Fibroblast of skin of right quadriceps (primary cell): ENCODE data around the gene TRABD2A.

Source experiments
- DNase-seq: peaks from one replicate; pipeline ENCODE4 v3.0.0-alpha.2; 2013

Gene TRABD2A

DNA sequence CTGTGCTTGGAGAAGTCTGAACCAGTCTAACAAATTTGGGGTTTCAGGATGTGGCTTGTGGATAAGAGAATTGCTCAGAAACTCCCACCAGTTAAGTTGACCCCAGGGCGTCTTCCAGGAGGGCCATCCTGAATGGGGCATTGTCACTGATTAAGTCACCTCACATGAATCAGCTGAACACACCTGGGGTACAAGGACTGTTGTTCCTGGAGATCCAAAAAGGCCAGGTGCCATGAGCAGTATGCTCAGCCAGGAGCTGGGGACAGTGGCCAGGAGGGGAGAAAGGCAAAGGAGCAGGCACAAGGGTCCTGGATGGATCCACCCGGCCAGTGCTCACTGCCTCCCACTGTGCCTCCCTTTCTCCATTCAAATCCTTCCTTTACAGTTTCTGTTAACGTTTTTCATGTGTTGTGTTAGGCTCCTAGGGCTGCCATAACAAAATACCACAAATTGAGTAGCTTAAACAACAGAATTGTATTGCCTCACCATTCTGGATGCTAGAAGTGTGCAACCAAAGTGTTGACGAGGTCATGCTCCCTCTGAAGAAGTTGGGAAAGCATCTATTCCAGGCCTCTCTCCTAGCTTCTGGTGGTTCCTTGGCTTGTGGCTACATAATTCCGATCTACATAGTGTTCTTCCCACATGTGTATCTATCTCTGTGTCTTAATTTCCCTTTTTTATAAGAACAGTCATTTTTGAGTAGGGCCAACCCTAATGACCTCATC lies 33.4 kb downstream of the TRABD2A start:
- DNase-seq, result peak; percentile 31

DNA sequence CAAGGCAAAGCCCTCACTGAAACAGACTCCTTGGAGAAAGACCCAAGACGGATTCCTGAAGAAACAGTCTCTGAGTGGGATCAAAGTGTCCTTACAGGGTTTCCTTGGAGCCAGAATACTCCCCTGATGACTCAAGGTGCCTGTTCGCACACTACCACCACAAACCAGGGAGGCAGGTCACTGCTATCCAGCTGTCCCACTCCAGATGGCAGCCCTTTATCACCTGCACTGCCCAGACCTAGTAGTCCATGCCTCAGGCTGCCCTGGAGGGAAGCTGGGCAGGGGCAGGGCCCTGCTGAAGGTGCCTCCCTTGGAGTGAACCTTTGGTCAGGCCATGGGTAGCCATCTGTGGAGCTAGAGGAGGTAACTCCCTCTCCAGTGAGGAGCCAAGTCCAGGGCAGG lies 34.1 kb downstream of the TRABD2A start:
- DNase-seq, result peak; percentile 32

DNA sequence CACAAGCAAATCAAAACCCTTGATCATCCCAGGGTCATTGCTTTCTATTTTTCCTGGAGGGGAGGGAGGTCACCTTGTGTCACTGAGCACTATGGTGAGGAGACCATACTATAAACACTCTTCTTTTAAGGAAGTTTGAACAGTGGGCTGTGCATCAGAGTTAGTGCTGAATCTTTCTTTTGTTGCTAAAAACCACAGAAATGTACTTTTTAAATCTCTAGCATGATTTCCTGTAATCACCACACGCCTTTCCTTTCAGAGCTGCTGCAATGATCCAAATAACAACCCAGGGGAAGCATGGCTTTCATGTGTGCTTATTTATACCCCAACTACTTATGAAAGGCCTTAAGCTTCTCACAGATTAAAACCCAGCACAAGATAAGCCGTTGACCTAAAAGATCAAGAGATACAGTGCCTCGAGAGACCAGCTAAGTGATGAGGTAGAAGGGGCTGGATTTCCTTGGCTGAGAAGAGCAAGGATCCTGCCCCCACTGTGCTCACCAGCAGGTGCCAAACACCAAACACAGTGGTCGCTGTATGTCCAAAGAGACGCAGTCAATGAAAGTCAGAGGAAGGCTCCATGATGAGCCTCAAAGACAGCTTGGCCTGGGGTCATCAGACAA lies 34.7 kb downstream of the TRABD2A start:
- DNase-seq, result peak; percentile 47

DNA sequence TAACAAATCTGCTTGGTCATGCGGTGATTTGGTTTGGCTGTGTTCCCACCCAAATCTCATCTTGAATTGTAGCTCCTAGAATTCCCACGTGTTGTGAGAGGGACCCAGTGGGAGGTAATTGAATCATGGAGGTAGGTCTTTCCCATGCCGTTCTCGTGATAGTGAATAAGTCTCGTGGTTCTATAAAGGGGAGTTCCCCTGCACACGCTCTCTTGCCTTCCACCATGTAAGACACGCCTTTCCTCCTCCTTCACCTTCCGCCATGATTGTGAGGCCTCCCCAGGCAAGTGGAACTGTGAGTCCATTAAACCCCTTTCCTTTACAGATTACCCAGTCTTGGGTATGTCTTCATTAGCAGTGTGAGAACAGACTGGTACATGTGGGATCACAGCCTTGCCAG lies 36.7 kb downstream of the TRABD2A start:
- DNase-seq, result no peak

DNA sequence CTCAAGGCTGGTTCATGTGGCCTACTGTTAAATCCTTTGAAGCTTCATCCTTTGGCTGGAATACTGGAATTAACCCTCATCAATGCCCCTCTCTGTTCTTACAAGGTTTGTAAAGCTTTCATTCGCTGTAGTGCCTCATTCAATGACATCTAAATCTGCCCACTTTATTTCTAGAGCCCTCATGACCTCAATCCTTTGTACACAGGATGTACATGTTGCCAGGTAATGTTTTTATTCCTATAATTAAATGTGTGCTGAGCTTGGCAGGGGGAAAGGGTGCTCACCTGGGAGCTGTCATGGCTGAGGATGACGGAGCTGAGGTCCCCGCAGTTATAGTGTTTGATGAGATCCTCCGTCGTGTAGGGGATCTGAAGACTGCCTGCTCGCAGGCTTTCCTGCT lies 39.3 kb downstream of the TRABD2A start:
- no peak for DNase-seq

DNA sequence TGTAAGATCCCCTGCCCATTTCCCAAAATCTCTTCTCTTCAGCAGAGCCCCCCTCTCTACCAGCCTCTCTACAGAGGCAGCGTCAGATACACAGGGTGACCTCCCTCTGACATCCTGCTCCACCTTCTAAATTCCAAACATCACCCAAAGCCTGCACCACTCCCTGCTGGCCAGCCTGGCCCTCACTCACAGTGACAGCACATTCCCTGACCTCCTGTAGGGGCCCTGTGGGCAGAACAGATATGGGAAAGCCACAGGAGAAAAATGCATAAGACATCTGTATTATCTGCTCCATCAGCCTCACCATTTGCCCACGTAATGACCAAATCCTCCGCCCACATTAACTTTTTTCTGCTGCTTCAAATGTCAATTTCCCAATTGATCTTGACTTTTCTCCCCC lies 40.6 kb downstream of the TRABD2A start:
- no peak for DNase-seq

DNA sequence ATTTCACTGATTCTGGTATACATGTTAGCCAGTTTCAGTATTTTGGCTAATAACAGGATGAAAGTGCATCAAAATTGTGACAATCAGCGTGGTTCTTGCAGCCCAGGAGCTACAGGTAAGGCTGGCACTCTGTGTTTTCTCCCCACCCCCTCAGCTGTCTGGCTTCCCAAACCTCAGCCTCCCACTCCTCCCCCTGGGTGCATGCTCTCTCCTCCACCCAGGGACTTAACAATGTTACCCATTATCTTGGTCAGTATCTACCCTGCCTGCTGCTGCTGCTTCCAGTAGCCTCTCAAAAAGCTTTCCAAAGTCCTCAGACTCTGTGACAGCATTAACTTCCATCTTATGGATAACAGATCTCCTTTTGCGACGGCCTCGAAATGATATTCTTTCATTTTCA lies 41.0 kb downstream of the TRABD2A start:
- DNase-seq, result no peak

DNA sequence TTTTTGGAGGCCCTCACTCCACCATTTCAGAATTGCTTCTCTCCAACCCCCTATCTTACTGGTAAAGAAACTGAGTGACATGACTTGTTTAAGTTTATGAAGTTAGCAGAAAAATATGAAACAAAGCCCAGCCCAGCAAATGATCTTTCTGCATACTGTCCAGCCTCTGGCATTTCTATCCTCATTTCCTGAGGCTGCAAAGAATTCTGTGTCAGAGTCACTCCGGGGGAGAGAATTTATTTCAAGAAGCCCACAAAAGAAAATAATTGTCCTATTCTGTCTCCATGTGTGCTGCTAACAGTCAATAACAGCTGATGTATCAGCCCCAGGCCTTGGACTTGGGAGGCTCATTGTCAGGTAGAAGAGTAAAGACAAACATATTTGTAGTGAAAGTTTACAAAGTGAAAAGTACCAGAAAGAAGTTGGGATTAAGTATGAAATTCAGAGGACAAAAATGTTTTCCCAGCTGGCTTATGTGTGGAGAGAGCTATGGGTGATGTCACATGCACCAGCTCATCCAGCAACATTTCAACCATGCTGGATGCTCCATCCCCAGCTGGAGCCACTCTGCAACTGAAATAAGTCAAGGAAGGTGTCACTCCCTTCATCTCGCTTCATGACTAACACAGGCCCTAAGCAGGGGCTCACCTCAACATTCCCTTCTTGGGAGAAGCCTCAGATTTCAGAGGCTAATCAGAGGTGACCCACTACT lies 42.3 kb downstream of the TRABD2A start:
- peak; percentile 13 for DNase-seq

DNA sequence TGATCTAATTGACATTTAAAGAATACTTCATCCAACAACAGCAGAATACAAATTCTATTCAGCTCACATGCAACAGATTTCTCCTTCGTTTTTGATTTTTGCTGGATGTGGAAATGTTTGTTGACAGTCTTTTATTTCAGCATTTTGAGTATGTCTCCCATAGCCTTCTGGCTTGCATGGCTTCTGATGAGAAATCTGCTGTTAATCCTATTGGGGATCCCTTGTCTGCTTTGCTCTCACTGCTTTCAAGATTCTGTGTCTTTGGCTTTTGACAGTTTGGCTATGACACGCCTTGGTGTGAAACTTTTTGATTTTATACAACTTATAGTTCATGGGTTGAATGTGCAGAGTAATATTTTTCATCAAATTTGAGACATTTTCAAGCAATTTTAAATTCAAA lies 44.7 kb downstream of the TRABD2A start:
- DNase-seq, result no peak

DNA sequence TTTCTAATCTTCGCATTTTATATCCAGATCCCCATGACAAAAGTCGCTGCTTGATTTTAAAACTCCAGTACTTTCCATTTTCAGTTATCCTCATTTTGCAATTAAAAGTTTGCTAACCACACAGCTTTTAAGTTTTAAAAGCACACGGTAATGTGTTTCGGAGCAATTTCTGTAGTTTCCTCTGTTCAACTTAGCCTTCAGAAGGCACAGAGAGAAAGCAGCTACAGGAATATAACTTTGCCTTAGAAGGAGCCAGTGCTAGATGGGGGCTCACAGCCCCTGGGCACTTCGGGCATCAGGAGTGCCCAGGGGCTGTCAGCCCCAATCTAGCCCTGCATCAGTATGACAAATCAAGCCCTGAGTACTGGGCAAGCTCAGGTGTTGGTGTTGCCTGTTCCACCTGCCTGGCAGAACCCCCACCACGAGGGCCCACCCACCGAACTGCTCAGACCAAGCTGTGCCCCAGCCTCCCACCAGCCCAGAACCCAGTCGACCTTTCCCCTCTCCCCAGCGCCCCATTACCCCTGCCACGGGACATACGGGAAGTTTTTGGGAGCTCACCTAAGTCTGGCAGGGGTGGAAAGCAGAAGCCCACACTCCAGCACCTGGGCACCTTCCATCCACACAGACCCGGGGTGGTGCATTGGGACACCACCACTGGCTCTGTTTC lies 47.3 kb downstream of the TRABD2A start:
- DNase-seq, result no peak

DNA sequence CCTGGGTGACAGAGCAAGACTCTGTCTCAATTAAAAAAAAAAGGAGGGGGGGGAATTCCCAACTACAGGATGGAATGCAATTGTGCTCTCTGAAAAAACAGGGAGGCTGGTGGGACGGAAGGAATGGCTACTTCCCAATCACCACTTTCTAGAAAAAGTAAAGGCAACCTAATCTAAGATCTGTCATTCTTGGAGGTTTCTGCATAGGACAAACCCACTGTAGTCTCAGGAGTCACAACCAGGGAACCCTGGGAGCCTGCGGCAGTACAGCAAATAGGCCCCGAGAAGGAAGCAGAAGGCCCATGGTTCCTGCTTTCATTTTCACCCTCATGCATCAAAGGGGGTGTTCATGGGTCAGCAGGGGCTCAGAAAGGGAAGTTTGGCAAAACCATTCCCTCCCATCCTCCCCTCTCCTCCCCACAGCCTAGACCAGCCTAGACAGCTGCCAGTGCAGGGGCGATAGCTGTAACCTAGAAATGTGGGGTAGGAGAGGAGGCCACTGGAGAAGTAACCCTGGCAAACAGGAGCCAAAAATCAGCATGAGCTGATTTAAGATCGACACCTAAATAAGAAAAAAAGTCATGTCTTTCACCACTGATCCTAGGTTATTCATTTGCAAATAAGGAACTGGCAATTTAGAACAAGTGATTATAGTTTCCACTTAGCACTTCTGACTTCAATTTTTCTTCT lies 48.0 kb downstream of the TRABD2A start:
- DNase-seq, result no peak

DNA sequence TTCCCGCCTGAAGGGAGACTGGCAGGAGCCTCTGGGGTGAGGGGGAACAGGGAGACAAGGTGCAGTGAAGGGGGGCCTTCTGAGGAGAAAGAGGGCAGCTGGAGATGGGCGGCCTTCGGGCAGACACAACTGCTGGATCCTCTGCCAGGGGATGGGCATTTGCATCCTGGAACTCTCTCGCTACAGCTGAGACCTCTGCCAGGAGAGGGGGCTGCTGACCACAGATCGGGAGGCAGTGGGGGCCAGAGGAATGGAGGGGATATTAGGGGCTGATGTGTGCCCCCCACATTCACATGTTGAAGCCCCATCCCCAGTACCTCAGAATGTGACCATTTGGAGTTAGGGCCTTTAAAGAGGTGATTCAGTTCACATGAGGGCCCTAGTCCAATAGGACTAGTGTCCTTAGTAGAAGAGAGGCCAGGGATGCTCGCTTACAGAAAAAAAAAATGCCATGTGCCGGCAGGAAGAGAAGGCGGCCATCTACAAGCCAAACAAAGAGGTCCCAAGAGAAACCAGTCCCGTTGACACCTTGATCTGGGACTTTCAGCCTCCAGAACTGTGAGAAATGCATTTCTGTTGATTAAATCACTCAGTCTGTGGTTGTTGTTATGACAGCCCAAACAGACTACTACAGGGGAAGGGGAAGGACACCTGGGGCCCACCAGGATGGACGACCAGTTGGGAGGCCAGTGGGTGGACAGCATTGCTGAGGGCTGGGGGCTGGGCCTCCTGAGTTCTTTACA lies 50.0 kb downstream of the TRABD2A start:
- DNase-seq, result no peak

DNA sequence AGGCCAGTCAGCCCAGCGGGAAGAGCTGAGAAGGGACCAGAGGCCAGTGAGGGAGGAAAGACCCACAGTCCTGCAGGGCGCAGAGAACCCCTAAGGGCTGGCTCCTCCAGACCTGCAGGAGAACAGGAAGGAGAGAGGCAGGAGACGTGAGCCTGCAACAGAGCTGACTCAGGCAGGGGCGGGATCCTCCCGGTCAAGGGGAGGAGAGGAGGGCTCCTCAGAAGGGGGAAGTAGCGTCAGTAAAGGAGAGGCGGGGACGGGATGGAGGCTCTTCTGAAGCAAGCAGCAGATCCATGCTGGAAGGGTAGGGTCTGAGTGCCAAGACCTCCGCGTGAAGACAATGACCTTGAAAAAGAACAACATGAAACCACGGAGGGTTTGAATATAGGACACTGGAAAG lies 50.8 kb downstream of the TRABD2A start:
- DNase-seq, result peak; percentile 42

DNA sequence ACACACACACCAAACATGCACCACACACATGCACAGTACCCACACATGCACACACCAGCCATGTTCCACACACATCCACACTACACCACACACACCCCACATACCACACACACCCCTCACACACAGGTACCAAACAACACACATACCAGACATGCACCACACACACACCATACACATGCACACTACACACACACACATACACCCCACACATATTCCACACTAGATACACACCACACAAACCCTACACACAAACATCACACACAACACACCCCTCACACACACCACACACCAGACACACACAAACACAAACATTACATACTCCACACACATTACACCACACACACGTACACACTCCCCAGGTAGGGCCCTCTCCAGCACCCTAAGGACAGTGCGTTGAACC lies 51.2 kb downstream of the TRABD2A start:
- no peak for DNase-seq

DNA sequence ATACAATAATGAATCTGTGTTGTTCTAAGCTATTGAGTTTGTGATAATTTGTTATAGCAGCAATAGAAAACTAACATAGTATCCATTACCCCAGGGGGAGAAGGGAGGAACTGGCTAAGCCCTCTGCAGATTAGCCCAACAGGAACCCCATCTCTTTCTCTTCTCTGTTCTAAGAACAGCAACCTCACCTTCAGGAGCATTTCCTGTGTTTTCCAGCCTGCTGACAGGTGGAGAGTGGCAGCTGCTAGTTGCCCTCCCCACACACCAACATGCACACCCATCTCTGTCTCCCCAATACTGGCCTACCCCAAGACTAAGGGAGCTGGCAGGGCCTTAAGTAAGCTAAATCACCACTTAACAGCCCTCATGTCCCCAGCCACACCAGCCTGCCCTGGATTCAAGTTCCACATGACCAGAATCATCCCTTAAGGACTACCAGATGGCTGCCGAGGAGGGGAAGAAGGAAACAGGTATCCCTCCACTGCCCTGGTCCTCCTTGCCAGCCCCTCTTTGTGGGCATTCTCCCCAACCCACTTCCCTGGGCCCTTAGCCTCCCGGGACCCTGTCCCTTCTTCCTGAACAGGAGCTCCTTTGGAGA lies 52.8 kb downstream of the TRABD2A start:
- no peak for DNase-seq

DNA sequence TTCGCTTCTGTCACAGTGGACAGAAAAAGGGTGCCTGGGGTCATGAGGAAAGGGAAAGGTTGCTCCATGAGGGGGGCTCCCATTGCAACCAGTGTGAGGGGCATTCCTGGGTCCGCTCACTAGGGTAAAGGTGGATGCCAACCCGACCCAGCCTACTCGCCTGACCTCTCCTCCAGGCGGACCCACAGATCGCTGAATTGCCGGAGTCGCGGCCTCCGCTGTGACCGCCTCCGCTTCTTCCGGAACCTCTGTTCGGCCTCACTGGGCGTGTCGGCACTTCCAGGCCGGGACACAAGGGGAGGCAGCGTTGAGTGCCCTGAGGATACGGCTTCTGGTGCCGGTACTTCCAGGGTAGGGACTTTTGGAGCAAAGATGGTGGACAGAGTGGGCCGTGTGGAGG lies 57.1 kb downstream of the TRABD2A start:
- DNase-seq, result no peak

DNA sequence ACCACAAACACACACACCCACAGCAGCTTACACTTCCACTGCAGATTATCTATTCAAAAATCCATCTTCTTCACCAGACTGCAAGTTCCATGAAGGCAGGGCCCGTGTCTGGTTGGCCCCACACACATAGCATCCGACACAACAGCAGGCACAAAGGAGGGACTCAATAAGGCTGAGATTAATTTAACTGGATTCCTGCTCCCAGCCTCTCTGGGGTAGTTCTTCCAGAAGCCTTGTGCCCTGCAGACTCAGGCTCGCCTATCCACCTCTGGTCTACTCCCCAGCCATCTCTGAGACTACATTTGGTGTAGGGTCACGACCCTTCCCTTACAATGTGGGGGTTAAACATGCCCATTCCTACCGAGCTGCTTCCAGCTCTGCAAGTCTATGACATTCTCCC lies 57.7 kb downstream of the TRABD2A start:
- no peak for DNase-seq

DNA sequence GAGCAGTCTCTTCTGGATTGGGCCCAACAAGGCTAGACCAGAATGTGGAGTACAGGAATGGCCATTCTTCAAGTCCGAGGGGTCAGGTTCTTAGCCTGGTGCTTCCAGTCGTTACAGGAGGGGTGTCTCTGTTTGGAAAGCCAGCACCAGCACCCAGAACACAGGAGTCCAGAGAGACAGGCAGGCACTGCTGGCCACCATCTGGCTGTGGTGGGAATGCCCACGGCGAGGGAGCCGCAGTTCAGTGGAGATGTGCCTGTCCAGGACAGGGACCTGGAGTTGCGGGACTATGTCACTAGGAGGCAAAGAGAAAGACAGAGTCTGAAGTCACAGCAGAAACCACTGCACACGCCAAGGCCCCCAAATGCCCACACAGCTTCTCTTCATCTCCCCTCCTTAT lies 59.1 kb downstream of the TRABD2A start:
- no peak for DNase-seq

DNA sequence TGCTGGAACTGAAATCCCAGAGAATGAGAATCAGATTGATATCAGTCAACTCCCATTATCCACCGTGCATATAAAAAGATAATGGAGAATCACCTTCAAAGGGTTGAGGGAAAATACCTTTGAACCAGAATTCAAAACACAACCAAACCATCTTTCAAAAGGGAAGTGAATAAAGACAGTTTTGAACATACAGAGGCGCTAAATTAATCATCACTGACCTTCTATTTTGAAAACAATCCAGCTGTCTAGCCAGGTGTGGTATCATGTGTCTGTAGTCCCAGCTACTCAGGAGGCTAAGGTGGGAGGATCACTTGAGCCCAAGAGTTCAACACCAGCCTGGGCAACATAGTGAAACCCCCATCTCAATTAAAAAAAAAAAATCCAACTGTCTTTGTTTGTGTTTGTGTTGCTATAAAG lies 63.6 kb downstream of the TRABD2A start:
- DNase-seq, result no peak

DNA sequence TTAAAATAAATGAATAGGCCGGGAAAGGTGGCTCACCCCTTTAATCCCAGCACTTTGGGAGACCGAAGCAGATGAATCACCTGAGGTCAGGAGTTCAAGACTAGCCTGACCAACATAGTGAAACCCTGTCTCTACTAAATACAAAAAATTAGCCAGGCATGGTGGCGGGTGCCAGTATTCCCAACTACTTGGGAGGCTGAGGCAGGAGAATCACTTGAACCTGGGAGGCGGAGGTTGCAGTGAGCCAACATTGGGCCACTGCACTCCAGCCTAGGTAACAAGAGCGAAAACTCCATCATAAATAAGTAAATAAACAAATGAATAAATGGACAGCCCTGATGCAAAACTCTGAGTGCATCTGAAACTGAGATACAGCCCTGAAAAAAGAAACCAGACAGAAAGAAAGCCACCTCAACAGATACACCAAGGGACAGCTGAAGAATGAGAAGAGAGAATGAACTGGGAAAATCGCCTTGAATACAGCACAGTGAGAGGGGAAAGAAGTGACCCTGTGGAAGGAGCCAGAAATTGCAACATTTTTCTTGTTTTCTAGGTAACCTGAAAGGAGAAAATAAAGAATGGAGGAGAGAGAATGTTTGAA lies 64.4 kb downstream of the TRABD2A start:
- no peak for DNase-seq

DNA sequence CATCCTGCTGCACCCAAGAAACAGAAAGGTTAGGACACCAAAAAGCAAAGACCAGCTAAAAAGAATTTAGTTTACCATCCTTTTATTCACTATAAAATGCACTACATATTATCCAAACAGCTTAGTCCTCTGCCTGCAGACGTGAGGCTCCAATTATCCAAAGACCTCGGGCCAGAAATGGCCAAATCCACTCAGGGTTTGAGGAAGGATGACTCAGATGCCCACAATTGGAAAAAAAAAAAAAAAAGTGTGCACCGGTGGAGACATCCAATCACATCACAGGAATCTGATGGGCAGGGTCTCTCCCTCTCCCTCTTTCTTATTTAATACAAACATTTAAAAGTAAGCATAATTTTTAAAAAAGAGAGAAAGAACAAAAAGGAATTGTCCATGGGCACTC lies 65.7 kb downstream of the TRABD2A start:
- DNase-seq, result peak; percentile 22
